Colon (tissue), 2 donors: ENCODE data around the gene ZC3H6.
A peak's percentile ranks its signal among the peaks of the same experiment; 100 is the strongest.
"Not testable (repeated sequence)": the region's sequence is repeated elsewhere in the genome, so short reads cannot be mapped to it uniquely, and the experiment has no call there.

Experiments
- FAIRE-seq: peaks from 2 replicates; lab custom pipeline; 2012; peaks lifted over from hg19 to GRCh38; lab: Jason Lieb, UNC
- donor health status: control.
- donor health status: control.

Gene ZC3H6

GRCh38 chr2:112277596-112278220 is 2.3 kb downstream of the ZC3H6 start:
- FAIRE-seq: no peak

DNA sequence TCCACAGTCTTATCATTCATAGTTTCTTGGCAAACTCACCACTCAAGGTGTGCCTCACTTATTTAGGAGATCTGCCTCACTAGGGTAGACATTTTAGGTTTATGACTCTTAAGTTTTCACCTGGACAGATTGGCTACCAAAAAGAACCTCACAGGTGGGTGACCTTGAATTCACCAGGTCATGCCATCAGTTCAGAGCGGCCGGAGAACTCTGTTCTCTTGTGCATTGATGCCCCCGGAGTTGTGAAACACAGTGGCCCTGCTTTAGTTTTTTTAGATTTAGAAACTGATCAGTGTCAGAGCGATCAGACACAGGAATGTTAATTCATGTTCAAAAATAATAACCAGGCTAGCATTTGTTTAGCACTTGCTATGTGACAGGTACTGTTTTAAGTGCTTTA is 6.7 kb downstream of the ZC3H6 start:
- FAIRE-seq: not testable (repeated sequence)

- FAIRE-seq: peak; percentile 55
These were observed 8.1 kb downstream of the ZC3H6 start for GRCh38 chr2:112283535-112283934.

- no peak for FAIRE-seq
These were observed 14.7 kb downstream of the ZC3H6 start for GRCh38 chr2:112290088-112290487.

DNA sequence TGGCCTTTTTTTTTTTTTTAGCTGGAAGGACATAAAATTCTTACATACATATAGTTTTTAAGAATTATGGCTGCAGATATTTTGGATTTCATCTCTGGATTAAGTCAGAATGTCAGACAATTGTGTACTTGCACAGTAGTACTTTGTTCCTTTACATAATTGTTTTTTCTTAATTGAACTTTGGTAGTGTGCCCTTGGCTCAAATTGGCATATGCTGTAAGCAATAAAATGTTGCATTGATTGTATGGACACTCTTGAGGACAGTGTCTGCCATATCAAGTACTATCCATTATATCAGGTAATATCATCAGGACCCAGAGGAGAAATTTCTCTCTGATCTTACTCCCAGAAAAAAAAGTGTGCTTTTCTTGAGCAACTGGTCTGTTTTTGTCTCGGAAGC is 15.3 kb downstream of the ZC3H6 start:
- FAIRE-seq: no peak

DNA sequence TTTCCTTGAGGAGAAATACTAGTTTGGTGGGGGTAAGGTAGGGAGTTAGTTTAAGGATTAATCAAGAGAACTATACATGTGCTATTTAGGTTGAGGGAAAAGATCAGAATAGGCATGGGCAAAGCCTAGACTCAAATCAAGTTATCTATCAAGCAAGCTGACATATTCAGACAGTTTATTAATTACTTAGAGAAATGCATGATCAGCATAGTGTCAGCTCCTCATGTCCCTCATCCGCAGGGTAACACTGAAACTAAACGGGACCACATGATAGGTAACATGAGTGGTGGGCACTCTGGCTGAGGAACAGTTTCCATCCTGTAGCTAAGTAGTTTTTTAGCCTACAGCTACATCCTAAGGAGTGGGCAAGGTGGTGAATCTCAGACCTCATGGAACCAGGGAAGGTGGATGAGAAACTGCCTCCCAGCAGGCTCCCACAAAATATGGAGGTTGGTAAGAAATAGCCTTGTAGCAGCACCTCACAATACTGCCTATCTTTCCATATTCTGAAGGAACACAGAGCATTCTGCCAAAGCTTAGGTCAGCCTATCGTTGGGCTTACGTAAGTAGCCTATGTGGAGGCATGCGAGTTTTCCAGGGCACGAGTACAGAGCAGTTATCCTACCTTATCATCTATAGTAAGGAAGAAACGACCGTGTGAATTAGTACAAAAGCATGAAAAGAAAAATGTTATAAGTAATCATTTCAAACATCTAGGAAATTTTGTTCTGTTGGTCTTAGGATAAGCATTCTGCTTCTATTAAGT is 18.4 kb downstream of the ZC3H6 start:
- no peak for FAIRE-seq

- FAIRE-seq: no peak
These were observed 20.1 kb downstream of the ZC3H6 start for GRCh38 chr2:112295407-112296078.

- FAIRE-seq: no peak
These were observed 21.0 kb downstream of the ZC3H6 start for GRCh38 chr2:112296407-112296806.

DNA sequence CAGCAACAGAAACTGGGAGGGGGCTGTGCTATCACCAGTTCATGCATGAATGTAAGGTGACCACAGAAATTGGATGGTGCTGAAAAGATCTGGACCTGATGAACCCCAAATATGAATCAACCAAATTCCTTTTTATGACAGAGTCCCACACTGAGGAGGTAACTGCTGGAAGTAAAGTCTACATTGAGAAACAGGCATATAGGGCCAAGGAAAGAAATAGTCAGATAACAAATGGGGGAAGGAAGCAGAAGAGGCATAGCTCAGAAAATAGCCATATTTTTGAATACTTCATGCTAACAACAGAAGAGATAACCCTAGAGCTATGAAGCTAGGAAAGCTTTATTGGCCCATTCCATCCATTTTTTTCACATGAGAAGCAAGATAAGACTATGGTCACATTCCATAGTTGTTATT is 25.8 kb downstream of the ZC3H6 start:
- no peak for FAIRE-seq

GRCh38 chr2:112301973-112302372 is 26.6 kb downstream of the ZC3H6 start:
- FAIRE-seq: no peak

- FAIRE-seq: no peak
These were observed 29.0 kb downstream of the ZC3H6 start for GRCh38 chr2:112304298-112304941.

DNA sequence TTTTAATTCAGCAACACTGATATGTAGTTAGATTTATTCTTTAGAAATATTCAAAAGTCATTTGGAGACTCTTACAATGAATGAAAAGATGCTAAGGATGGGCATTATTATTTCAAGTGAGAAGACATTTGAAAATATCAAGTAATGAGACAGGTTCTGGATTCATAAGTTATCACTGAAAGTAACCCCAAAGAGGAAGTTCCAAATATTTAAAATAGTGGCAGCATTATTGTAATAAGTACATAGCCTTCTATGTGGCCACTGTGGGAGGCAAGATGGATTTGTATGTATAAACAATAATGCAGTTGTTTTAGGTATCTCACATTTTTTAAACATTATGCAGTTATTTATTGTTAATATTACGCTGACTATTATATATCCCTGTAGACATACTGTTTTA is 29.7 kb downstream of the ZC3H6 start:
- no peak for FAIRE-seq

GRCh38 chr2:112310906-112311305 is 35.5 kb downstream of the ZC3H6 start:
- FAIRE-seq: no peak

DNA sequence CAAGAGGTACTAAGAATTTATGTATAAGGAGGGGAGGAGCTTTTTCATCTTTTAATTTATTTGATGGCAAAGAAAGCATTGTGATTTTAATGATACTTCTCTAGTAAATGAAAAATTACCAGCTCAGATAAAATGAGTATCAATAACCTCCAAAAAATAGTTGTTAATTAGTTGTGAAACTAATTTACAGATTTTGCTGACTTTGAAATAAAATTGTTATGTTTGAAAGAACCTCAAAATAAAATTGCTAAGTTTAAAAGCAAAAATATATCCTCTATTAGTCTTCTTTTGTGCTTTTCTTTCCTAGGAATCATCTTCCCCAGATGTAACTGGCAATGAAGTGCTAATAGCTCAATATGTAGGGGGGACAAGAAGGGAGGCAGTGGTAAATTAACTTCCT is 36.5 kb downstream of the ZC3H6 start:
- no peak for FAIRE-seq

- no peak for FAIRE-seq
These were observed 37.4 kb downstream of the ZC3H6 start for GRCh38 chr2:112312821-112313220.

GRCh38 chr2:112314856-112315255 is 39.5 kb downstream of the ZC3H6 start:
- no peak for FAIRE-seq

GRCh38 chr2:112317303-112318158 is 42.1 kb downstream of the ZC3H6 start:
- FAIRE-seq: peak; percentile 5

GRCh38 chr2:112318515-112318914 is 43.1 kb downstream of the ZC3H6 start:
- FAIRE-seq: no peak

DNA sequence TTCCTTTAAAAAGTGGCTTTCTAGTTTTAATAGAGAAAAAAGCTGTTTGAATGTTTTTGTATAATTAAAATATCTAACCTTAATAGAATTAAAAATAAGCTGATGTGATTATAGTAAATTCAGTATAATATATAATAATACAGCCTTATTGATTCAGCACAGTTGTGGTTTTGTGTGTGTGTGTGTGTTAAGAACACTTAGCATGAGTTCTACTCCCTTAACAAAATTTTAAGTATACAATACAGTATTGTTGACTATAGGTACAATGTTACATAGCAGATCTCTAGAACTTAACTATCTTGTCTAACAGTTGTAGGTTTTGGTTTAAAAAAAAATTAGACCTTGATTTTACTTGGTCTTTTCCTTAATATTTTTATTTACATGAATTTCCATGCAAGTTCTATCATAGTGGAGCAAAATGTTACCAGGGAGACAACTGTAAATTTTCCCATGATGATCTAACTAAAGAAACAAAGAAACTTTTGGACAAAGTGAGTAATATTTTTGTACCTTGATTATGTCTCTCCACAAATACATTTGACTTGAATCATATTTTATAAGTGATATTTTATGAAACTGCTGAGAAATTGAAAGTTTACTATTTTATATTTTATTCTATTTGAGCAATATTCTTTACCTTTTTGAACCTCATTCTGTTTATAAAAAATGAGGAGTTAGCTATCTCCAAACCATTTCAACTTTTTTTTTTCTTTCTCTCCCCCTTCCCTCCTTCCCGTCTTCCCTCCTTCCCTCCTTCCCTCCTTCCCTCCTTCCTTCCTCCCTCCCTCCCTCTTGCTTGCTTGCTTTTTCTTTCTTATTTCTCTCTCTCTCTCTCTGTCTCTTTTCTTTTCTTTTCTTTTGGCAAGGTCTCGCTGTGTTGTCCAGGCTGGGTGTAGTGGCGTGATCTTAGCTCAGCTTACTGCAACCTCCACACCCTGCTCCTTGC is 46.3 kb downstream of the ZC3H6 start:
- FAIRE-seq: no peak

DNA sequence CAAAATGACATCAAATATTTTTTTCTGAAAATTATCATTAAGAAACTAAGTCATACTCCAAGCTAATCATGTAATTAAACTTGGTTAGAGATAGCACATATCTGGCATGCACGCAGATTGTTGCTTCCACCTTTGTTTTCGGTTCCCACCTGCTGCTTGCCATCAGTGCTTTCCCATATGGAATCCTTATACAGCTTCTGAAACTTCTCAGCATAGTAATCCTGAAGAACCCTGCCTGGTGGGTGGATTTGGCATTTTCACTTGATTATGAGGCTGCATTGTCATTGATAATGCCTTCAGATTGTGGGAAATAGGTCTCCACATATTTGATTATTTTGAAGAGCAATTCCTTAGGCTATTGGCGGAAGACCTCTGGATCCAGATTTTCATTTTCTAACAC is 47.5 kb downstream of the ZC3H6 start:
- FAIRE-seq: no peak
